Endometrial microvascular endothelial cells (primary cell): ENCODE results near the gene IKZF5. TPM values are rescaled to one million over a fixed set of nuclear protein-coding genes. Genes with fewer than 3 reads are reported as not detected.

ENCODE experiments used
- in situ Hi-C: cut with HindIII; loops from 2 replicates; pipeline ENCODE4 v1.10.0; 2017; ENCODE audit warnings: low sequenced_read_pairs, low pct_unique_long_range_greater_than_20kb; ENCODE audit errors: inconsistent ontology term
- total RNA-seq: library from RNA; depleted of rRNA; stranded (reverse); fragments of >200 nt; gene quantifications from one replicate; pipeline ENCODE4 v1.2.3, GENCODE V29; 2015; ENCODE audit errors: inconsistent ontology term

The IKZF5 gene
- total RNA-seq, 1 donor from 2014 or later, result 4.6 TPM

DNA sequence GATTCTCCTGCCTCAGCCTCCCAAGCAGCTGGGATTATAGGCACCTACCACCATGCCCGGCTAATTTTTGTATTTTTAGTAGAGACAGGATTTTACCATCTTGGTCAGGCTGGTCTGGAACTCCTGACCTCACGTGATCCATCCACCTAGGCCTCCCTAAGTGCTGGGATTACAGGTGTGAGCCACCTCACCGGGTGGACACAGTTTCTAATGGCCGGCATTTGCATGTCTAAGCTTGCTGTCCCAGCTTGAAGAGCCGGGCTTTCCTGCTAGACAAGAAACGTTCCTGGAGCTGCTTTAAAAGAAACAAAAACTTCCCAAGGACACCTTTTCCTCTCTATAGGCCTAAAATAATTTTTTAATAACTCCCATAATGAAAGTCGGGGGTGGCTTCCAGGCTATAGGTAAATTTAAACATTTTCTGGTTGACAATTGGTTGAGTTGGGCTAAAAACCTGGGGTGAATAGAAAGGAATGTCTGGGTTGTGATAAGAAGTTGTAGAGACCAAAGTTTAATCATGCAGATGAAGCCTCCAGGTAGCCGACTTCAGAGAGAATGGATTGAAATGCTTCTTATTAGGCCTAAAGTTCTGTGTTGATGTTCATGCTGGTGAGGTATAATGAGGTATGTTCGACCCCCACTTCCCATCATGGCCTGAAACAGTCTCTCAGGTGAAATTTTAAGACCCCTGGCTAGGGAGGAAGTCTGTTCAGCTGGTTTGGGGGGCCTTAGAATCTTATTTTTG is 9.0 kb upstream of the IKZF5 start:
- in situ Hi-C loops, result no loop called here

DNA sequence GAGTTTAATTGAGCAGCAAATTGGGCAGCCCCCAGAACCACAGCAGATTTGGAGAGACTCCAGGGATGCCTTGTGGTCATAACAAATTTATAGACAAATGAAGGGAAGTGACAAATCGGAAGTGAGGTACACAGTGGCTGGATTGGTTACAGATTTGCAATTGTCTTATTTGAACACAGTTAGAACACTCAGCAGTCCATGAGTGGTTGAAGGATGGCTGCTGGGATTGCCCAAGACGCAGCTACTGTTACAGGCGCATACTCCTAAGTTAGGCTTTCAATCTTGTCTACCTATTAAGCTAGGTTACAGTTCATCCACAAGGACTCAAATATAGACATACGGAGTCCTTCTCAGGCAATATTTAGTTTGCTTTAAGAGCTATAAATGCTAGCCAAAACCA is 7.6 kb upstream of the IKZF5 start:
- in situ Hi-C loops, result no loop called here

DNA sequence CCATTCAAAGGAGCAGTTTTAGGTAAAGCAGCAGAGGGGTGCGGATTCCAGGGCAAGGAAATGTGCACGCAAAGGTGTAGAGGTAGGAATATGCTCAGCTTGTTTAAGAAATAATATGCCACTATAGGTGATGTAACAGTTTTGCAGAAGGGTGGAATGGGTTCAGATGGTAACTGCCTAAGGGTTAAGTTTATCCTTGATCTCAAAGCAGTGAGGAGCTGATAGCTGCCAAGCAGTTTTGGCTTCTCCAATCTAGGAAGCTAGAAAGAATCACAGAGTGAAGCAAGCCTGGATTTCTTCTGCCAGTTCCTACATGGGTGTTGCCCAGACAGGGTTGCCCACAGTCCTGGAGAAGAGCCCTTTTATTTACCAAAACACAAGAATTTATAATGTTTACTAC is 6.2 kb upstream of the IKZF5 start:
- in situ Hi-C loops, result no loop called here

DNA sequence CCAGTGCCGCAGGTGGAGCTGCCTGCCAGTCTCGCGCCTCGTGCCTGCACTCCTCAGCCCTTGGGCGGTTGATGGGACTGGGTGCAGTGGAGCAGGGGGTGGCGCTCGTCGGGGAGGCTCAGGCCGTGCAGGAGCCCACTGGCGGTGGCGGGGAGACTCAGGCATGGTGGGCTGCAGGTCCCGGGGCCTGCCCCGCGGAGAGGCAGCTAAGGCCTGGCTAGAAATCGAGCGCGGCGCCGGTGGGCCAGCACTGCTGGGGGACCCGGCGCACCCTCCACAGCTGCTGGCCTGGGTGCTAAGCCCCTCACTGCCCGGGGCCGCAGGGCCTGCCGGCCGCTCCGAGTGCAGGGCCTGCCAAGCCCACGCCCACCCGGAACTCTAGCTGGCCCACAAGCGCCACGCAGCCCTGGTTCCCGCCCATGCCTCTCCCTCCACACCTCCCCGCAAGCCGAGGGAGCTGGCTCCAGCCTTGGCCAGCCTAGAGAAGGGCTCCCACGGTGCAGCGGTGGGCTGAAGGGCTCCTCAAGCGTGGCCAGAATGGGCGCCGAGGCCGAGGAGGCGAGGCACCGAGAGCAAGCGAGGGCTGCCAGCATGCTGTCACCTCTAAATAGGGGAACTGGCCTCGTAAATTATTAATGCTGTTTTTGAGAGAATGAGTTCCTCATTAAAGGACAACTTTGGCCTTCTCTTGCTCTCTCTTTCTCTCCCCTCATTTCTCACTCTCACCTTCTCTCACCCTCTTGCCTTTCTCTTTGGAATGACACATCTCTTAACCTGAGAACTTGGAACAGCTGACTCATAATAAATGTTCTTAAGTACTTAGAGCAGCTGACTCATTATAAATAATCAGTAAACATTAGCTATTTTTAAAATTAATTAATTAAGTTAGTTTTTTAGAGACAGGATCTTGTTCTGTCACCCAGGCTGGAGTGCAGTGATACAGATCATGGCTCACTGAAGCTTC is 5.1 kb upstream of the IKZF5 start:
- in situ Hi-C loops, result no loop called here

DNA sequence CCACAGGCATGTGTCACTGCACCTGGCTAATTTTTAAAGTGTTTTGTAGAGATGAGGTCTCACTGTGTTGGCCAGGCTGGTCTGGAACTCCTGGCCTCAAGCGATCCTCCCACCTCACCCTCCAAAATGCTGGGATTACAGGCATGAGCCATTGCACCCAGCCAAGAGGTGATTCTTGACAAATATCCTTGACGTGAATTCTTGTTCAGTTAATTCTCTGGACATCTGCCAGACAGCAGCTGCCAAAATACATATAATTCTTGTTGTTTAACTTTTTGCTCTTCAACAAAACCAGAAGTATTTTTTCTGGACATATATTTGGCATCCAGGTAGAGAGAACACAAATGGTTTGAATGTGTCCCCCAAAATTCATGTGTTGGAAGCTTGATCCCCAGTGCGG is 3.4 kb upstream of the IKZF5 start:
- in situ Hi-C loops, result no loop called here

DNA sequence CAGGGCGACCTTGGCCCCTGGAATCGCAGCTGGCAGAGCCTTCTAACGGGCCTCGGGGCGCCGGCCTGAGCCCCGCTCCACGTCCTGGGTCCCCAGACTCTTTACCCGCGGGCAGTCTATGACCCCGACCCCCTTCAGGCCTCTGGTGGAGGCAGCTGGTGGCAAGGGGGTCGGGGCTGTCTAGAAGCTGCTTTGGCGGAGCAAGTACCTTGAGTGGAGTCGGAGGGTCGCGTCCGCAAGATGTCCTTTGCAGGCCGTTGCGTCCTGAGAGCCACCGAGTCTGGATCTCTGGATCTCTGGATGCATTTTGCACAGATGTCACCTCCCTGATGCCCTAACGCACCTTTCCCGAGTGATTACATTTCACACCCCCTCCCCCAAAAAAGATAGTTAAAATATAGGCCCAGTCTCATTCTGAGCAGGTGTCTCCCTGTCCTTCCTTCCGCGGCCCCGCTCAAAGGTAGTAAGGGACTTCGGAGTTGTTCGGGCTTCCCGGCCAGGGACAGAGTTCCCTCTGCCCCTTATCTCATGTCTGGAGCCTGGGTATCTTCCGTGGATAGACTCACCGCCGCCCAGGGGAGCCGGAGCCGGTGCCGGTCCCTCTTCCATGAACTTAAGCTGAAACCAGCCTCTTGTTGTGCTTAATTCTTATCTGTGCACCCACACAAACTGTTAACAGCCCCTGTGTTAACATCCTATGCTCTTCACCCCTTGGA is 668 bp upstream of the IKZF5 start:
- in situ Hi-C loops, result no loop called here

DNA sequence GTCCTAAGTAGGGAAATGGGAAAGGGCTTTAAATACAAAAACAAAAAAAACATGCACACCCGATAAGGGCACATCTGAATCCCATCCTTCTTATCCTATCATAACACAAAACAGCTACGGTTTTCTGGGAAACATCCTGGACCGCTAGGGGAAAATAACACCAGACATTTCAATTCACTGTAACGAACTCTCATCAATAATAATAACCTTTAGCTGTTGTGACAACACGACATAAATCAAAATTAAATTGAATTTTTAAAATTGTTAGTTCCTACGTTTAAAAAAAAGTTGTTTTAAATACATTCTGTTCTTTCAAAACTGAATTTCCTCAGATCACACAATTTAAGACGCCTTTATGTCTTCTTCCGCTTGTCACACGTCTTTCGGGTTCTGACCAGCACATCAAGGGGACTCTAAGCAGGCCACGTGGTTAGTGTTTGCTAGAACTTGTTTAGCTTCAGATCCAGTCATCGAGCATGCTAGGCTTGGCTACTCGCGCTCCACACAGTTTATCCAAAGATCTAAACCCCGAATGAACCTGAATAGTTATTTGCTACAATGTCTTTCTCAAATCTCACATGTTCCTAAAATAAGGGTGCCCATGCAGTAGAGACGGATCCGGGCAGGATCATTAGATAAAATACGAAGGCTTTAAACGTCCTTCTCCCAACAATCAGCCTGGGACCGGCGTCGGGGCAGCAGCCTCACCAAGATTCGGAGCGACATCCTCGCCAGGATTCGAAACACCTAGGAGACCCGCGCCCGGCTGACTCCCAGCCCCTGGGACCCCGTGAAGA is 839 bp downstream of the IKZF5 start:
- in situ Hi-C loops, result no loop called here

DNA sequence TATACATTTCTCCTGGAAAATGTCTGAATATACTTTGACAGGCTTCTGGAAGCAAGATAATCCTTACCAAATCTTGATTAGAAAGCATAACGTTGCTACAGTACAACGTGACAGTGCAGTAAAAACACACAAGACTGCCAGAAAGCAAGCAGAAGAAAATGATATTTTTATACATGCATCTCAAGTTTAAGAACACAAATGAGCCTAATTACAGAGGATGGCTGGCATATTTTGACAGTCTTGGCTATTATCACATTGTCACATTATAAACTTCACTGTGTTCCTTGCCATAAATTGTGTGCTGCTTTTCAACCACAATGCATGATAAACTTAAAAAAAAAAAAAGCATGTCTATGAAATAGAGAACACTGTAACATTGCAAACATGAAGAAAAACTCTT is 4.3 kb downstream of the IKZF5 start:
- in situ Hi-C loops, result no loop called here

DNA sequence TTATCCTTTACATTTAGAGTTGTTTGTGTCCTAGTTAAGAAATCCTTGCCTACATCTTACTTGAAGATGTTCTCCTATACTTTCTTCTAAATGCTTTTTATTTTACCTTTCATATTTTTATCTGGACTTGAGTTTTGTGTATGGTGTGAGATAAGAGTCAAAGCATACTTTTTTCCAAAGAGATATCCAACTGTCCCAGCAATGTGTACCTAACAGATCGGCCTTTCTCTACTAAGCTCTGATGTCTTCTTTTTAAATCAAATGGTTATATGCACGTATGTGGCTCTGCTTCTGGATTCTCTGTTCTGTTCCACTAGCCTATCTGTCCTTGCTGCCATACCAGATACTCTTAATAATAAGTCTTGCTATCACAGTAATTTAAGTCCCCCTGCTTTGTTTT is 7.2 kb downstream of the IKZF5 start:
- in situ Hi-C loops, result no loop called here

DNA sequence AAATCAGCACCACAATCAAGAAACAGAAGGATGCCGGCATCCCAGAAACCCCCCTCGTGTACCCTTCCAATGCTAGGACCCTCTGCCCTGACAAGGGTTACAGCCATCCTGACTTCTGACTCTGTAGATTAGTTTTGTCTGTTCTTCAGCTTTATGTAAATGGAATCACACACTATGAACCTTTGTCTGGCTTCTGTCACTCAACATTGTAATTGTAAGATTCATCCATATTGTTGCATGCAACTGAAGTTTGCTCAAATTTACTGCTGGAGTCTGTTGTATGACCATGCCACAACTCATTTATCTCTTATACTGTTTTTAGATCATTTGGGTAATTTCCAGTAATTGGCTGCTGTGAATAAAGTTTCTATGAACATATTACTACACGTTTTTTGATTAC is 8.4 kb downstream of the IKZF5 start:
- in situ Hi-C loops, result no loop called here

DNA sequence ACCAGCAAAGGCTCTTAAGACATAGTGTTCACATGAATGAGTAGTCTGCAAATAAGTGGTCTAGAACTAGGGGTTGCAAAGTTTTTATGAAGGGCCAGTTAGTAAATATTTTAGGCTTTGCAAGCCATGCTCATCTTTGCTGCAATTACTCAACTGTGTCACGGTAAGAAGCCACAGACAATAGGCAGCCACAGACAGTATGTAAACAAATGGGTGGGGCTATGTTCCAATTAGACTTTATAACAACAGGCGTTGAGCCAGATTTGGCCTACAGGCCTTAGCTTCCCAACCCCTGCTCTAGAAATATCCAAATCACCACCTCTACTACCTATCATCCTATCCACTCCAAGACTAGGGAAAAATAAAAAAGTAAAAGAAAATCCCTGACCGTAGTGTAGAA is 9.2 kb downstream of the IKZF5 start:
- in situ Hi-C loops, result no loop called here

DNA sequence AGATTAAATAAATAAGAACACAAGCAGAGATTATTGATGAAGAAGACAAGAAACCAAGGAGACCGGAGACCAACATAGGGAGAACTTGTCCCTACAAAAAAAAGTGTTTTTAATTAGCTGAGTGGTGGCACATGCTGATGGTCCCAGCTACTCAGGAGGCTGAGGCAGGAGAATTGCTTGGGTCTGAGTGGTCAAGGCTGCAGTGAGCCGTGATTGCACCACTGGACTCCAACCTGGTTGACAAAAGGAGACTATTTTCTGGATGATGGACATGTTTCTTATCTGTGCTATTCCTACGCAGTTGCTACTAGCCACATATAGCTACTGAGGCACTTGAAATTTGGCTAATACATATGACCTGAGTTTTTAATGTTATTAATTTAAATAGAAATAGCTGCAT is 9.7 kb downstream of the IKZF5 start:
- in situ Hi-C loops, result no loop called here

DNA sequence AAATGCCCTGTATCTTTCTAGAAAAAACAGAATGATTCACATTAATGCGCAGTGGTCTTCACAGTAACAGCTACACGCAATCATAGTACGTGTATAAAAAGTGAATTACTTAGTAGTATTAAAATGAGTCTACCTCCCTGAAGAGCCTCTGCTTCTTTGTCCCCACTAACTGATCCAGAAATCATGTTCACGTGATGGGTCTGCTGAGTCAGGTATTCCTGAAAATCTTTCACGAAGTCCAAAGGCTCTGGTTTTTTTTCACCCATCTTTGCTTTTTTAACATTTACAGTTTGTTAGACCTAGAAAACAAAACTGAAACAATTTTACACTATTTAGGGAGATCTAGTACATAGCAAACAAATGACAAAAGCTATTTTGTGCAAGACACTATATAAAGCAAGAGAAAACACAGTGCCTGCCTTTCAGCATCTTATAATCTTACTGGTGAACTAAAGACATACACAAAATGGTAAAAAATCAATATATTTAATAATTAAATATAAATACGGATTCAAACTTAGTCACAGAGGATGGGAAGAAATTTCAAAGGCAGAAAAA is 10.2 kb downstream of the IKZF5 start:
- in situ Hi-C loops, result no loop called here

DNA sequence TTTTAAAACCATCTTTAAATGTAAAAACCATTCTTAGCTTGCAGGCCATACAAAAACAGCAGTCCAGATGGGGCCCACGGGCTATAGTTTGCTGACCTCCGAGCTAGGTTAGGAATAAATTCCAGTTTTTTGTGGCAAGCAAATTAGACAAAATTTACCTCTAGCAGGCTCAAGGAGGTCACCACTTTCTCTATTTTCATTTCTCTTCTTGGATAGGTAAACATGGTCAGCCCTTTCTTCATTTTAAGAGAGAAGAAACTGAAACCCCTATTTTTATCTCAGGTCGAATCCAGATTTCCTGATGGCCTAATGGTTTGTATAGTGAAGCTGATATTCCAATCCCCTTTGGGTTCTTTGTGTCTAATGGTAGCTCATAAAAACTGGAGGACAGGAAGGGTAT is 10.7 kb downstream of the IKZF5 start:
- in situ Hi-C loops, result no loop called here

DNA sequence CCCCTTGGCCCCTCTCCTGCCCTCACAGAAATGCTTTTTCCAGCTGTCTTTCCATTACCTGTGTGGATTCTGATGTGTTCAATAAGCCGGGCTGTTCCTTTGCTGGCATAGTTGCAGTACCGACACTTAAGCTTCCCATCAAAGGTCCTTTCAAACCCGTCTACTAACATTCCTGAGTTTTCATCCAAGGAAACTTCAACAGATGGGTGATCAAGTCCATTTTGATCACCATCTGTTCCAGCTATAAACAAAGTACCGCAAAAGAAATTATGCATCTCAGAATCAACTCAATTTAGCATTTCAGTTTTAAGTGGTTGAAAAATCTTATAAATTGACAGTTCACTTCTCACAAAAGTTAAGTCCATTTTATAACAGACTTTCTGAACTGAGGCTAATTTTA is 12.7 kb downstream of the IKZF5 start:
- in situ Hi-C loops, result no loop called here

DNA sequence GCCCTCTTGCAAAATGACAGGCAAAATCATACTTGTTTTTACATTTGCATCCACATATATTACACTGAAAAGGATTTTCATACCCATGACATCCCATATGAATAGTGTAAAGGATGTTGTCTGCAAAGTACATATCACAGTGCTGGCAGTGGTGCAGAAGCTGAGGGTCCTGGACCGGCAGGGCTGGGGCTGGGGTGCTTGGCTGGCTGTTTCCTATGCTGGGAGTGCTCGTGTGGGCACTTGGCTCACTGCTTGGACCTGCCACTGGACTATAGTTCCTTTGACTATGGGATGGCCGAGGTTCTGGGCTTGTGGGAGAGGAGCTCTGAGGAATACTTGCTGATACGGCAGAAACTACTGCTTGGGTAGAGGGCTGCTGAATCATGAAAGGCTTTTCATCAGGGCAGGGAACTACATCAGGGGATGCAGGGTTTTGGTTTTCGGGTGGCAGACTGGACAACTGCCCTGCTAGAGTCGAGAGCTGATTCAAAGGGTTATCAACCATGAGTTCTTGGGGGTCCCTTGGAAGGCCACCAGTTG is 14.7 kb downstream of the IKZF5 start:
- in situ Hi-C loops, result no loop called here

DNA sequence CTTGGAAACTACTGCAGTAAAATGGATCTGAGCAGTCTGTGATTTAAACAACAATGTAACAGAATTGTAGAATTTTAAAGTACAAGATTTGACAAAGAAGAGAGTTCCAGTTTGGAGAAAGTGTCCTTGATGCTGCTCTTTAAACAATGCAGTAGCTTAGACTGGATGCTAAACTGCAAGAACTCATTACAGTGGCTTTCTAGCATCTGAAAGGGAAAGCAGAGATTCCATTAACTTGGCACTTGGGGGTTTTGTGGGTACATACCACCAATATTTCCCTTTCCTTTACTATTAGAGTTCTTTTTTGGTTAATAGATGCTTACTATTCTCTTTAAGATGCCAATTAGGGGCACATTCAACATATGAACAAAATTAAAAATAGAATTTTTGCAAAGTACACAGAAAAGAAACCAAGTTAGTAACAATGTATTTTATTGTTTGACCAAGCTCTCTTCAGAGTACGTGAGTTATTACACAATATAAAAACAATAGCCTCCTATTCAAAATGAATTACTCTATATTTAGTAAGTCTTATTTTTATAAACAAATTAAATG is 16.5 kb downstream of the IKZF5 start:
- in situ Hi-C loops, result no loop called here

DNA sequence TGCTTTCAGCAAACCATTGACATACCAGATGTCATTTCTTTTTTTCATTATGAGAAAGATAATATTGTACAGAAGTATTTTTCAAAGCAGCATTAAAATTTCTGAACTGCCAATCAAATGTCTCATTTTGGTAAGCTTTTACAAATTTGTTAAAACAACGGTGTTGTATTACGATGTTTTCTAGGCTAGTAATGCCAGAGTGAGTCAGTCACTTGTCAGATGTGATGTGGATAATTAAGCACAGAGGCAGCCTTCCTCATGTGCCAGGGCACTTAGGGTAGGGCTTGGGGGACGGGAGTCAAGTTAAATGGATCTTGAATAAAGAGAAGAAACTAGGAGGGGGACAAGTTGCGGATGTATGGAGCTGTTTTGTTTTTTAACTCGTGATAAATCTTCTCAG is 18.3 kb downstream of the IKZF5 start:
- in situ Hi-C loops, result no loop called here
